A549 (cell line): ENCODE measurements around the gene SLC22A14. TPM values are rescaled to one million over a fixed set of nuclear protein-coding genes. Genes with fewer than 3 reads are reported as not detected.
A peak's percentile ranks its signal among the peaks of the same experiment; 100 is the strongest.

Experiments
- ATAC-seq, 2 experiments: fragments of 200-7000 bp in 1 of 2; fragments of >200 bp in 1 of 2; cut with Nextera tagmentation in 1 of 2; cut with Tn5 transposase in 1 of 2; 3 replicates each; pipeline versions ENCODE4 v1.8.0 to v1.9.1; 2018 to 2020; ENCODE audit warnings: mild to moderate bottlenecking in 1 of 2, moderate library complexity in 1 of 2
- CTCF ChIA-PET: fragments of 300-600 bp; sonication (Branson Sonifier 250); formaldehyde crosslinking; extraction: SDS; loops from one replicate; lab custom pipeline; 2021; ENCODE audit warnings: antibody characterized with exemption, inconsistent platforms; lab: Yijun Ruan, JAX
- POLR2A ChIA-PET: fragments of 350-600 bp; formaldehyde crosslinking; extraction: SDS; loops from one replicate; lab custom pipeline; 2021; ENCODE audit warnings: antibody characterized with exemption, inconsistent platforms; lab: Yijun Ruan, JAX
- DNase-seq, 2 experiments: peaks; one replicate each; pipeline versions ENCODE4 v3.0.0 to v3.0.0-alpha.2; 2011 to 2016; ENCODE audit warnings: low read depth in 1 of 2, low spot score in 1 of 2
- FAIRE-seq: peaks from 2 replicates; lab custom pipeline; 2011; peaks lifted over from hg19 to GRCh38; lab: Jason Lieb, UNC
- H3K27ac ChIP-seq, 2 experiments: fragments of >200 bp; sonication (Bioruptor Twin); formaldehyde crosslinking; 3 replicates each; pipeline ENCODE4 v1.5.1; 2016 to 2017
- H3K4me1 ChIP-seq: fragments of >200 bp; sonication (Bioruptor Twin); formaldehyde crosslinking; 3 replicates; pipeline ENCODE4 v1.6.1; 2016
- H3K4me2 ChIP-seq: fragments of >200 bp; sonication (Bioruptor Twin); formaldehyde crosslinking; 3 replicates; pipeline ENCODE4 v1.6.1; 2016
- H3K4me3 ChIP-seq: fragments of >200 bp; sonication (Bioruptor Twin); formaldehyde crosslinking; 3 replicates; pipeline ENCODE4 v1.5.1; 2016
- H3K9me3 ChIP-seq: fragments of >200 bp; sonication (Bioruptor Twin); formaldehyde crosslinking; 3 replicates; pipeline ENCODE4 v1.6.1; 2016
- BCL3 ChIP-seq: fragments of >200 bp; sonication (Bioruptor Twin); formaldehyde crosslinking; IDR thresholded peaks from 3 replicates; pipeline ENCODE4 v1.6.1; 2016
- CBX2 ChIP-seq: fragments of 200-600 bp; sonication (generic); IDR thresholded peaks from 2 replicates; pipeline ENCODE4 v1.6.1; 2016; ENCODE audit warnings: low read depth, mild to moderate bottlenecking, borderline replicate concordance
- CHD2 ChIP-seq: fragments of 150-350 bp; IDR thresholded peaks from 2 replicates; pipeline ENCODE4 v1.6.1; 2014; ENCODE audit warnings: low read length; ENCODE audit not compliant: partially characterized antibody
- CHD4 ChIP-seq: fragments of 200-600 bp; sonication (generic); IDR thresholded peaks from 2 replicates; pipeline ENCODE4 v1.6.1; 2016; ENCODE audit warnings: antibody characterized with exemption, mild to moderate bottlenecking, borderline replicate concordance
- E2F6 ChIP-seq: IDR thresholded peaks from 2 replicates; pipeline ENCODE4 v1.6.1; 2012; ENCODE audit warnings: low read depth, borderline replicate concordance
- EHMT2 ChIP-seq: fragments of 200-600 bp; sonication (generic); IDR thresholded peaks from 2 replicates; pipeline ENCODE4 v1.6.1; 2016; ENCODE audit warnings: antibody characterized with exemption, low read depth, mild to moderate bottlenecking, moderate library complexity
- EP300 ChIP-seq, 2 experiments: fragments of >200 bp; sonication (Bioruptor Twin); formaldehyde crosslinking; IDR thresholded peaks; 2 replicates in 1 of 2; 3 replicates in 1 of 2; pipeline ENCODE4 v1.6.1; 2016 to 2017
- FOSB ChIP-seq: fragments of 250-450 bp; sonication (Bioruptor Pico); IDR thresholded peaks from 2 replicates; pipeline ENCODE4 v1.5.0; 2020; ENCODE audit warnings: mild to moderate bottlenecking, moderate library complexity
- HDAC2 ChIP-seq: fragments of 200-600 bp; sonication (generic); IDR thresholded peaks from 2 replicates; pipeline ENCODE4 v1.6.1; 2016
- HES2 ChIP-seq: fragments of >200 bp; sonication (Bioruptor Twin); formaldehyde crosslinking; IDR thresholded peaks from 2 replicates; pipeline ENCODE4 v1.6.1; 2016
- HMGXB4 ChIP-seq: fragments of 250-450 bp; sonication (Bioruptor Pico); IDR thresholded peaks from 2 replicates; pipeline ENCODE4 v1.5.0; 2021; ENCODE audit warnings: mild to moderate bottlenecking, moderate library complexity, borderline replicate concordance
- HOXB13 ChIP-seq: fragments of 250-450 bp; sonication (Bioruptor Pico); IDR thresholded peaks from 2 replicates; pipeline ENCODE4 v1.5.0; 2020; ENCODE audit warnings: low read depth, mild to moderate bottlenecking, moderate library complexity
- HOXB5 ChIP-seq: fragments of 250-450 bp; sonication (Bioruptor Pico); IDR thresholded peaks from 2 replicates; pipeline ENCODE4 v1.5.0; 2020; ENCODE audit warnings: mild to moderate bottlenecking, moderate library complexity
- JUN ChIP-seq, 2 experiments: fragments of >200 bp; sonication (Bioruptor Twin); formaldehyde crosslinking; IDR thresholded peaks; 2 replicates in 1 of 2; 3 replicates in 1 of 2; pipeline ENCODE4 v1.6.1; 2016 to 2017
- JUNB ChIP-seq: fragments of >200 bp; sonication (Bioruptor Twin); formaldehyde crosslinking; IDR thresholded peaks from 2 replicates; pipeline ENCODE4 v1.6.1; 2016
- KDM1A ChIP-seq: fragments of 200-600 bp; sonication (generic); IDR thresholded peaks from 2 replicates; pipeline ENCODE4 v1.6.1; 2016; ENCODE audit warnings: low read depth, mild to moderate bottlenecking
- MAX ChIP-seq: IDR thresholded peaks from 2 replicates; pipeline ENCODE4 v1.6.1; 2012
- MAZ ChIP-seq: fragments of 150-350 bp; IDR thresholded peaks from 2 replicates; pipeline ENCODE4 v1.6.1; 2014; ENCODE audit warnings: antibody characterized with exemption, low read depth, low read length, borderline replicate concordance
- MYC ChIP-seq: IDR thresholded peaks from 2 replicates; pipeline ENCODE4 v1.6.1; 2012; ENCODE audit warnings: mild to moderate bottlenecking, inconsistent platforms, low read length, improper control_type of control experiment, borderline replicate concordance
- NFE2L2 ChIP-seq: fragments of 150-350 bp; conservative IDR thresholded peaks from 2 replicates; pipeline ENCODE4 v1.6.1; 2014; ENCODE audit warnings: low read length
- NPAS2 ChIP-seq: fragments of 250-450 bp; sonication (Bioruptor Pico); IDR thresholded peaks from 2 replicates; pipeline ENCODE4 v1.8.0; 2022; ENCODE audit warnings: mild to moderate bottlenecking, moderate library complexity, borderline replicate concordance
- POLR2A ChIP-seq: IDR thresholded peaks from 2 replicates; pipeline ENCODE4 v1.6.1; 2012; ENCODE audit warnings: mild to moderate bottlenecking, low read length
- RAD21 ChIP-seq, 2 experiments: fragments of >200 bp in 1 of 2; sonication (Bioruptor Twin) in 1 of 2; formaldehyde crosslinking in 1 of 2; IDR thresholded peaks in 1 of 2; conservative IDR thresholded peaks in 1 of 2; 2 replicates in 1 of 2; 3 replicates in 1 of 2; pipeline ENCODE4 v1.6.1; 2012 to 2018; ENCODE audit warnings: inconsistent platforms in 1 of 2
- RARB ChIP-seq: fragments of 250-450 bp; sonication (Bioruptor Pico); IDR thresholded peaks from 2 replicates; pipeline ENCODE4 v1.8.0; 2021; ENCODE audit warnings: mild to moderate bottlenecking, moderate library complexity
- RFX5 ChIP-seq: fragments of 450-650 bp; IDR thresholded peaks from 2 replicates; pipeline ENCODE4 v1.7.1; 2014; ENCODE audit warnings: antibody characterized with exemption, mild to moderate bottlenecking, moderate library complexity
- RNF2 ChIP-seq: fragments of 200-600 bp; sonication (generic); IDR thresholded peaks from 2 replicates; pipeline ENCODE4 v1.6.1; 2016; ENCODE audit warnings: low read depth, mild to moderate bottlenecking, antibody characterized with exemption, moderate library complexity, borderline replicate concordance
- SMC3 ChIP-seq: fragments of >200 bp; sonication (Bioruptor Twin); formaldehyde crosslinking; IDR thresholded peaks from 3 replicates; pipeline ENCODE4 v1.6.1; 2018; ENCODE audit warnings: inconsistent platforms
- USF2 ChIP-seq: fragments of 450-650 bp; IDR thresholded peaks from 2 replicates; pipeline ENCODE4 v1.6.1; 2014; ENCODE audit warnings: antibody characterized with exemption
- ZC3H11A ChIP-seq: fragments of 450-650 bp; IDR thresholded peaks from 2 replicates; pipeline ENCODE4 v1.6.1; 2014; ENCODE audit warnings: antibody characterized with exemption, mild to moderate bottlenecking
- ZFP36 ChIP-seq: fragments of 450-650 bp; IDR thresholded peaks from 2 replicates; pipeline ENCODE4 v1.6.1; 2014; ENCODE audit warnings: borderline replicate concordance; ENCODE audit not compliant: partially characterized antibody
- WGBS: methylation state at CpG from one replicate; pipeline ENCODE4 v1.1.6; 2017; ENCODE audit errors: missing lambda C conversion rate; 5-methylcytosine and 5-hydroxymethylcytosine counted together
- polyA plus RNA-seq, 4 experiments: library from polyadenylated mRNA; depleted of rRNA in 3 of 4; stranded (reverse); fragments of >200 nt; fragmentation: RNase III in 1 of 4; extraction: RNeasy Plus Mini Kit Qiagen cat#74134 plus additional on column Dnase treatment in 1 of 4; gene quantifications; 2 replicates in 3 of 4; 3 replicates in 1 of 4; pipeline ENCODE4 v1.2.3, GENCODE V29; 2011 to 2017

The SLC22A14 gene
- polyA plus RNA-seq, 2 of the 4 experiments (the other 2 are of a cell fraction), result 0.04 TPM; not detected in 1

GRCh38 chr3:38345879-38346586 lies 63.9 kb downstream of the SLC22A14 start:
- DNase-seq (peak in 1 of 2 experiments; percentile 13), FAIRE-seq (no peak), ATAC-seq (peak; percentile 70 to 80)
- H3K4me3 ChIP-seq, result no peak overlapping the region
- 43% methylated on average over 9 of the region's 10 CpGs for WGBS
- TF ChIP-seq RARB (no peak), MAX (no peak), E2F6 (no peak), HOXB5 (CRISPR knock-in tag) (no peak), EHMT2 (no peak)
- peak overlapping the region; percentile 52 to 91; a peak in 5 of 6 replicates for H3K27ac ChIP-seq
- H3K4me1 ChIP-seq, result peaks cover 6% of the 10 kb centered on the region; the same call in 1 of the 3 replicates
- H3K4me2 ChIP-seq, result peak overlapping the region; percentile 85
- POLR2A ChIA-PET, result interaction anchor here (0.5 to 1.5 kb wide), 3 partner anchors 134 to 209 kb away, joined by 4 to 6 read pairs (median 5); partner anchors contain the start of gene ACAA1
- H3K9me3 ChIP-seq, result 0 out of 3 replicates have a peak, but pooled peaks cover 2% of the 10 kb centered on the region
- CTCF ChIA-PET, result interaction anchor here (0.6 to 5.5 kb wide), 56 partner anchors 9 to 946 kb away, joined by 3 to 95 read pairs (median 5); partner anchors contain the start of genes ACAA1 and EXOG

GRCh38 chr3:38346587-38347410 lies 64.7 kb downstream of the SLC22A14 start, which contains the start of gene XYLB:
TSS of gene XYLB (plus strand) at chr3:38346785. CDS start at chr3:38346869, 84 bp downstream.
- Histone ChIP-seq H3K9me3 (0 out of 3 replicates have a peak, but pooled peaks cover 2% of the 10 kb centered on the region), H3K27ac (peak within 1 kb of the TSS; percentile 73 to 91), H3K4me1 (peaks cover 6% of the 10 kb centered on the region; the same call in 1 of the 3 replicates), H3K4me2 (peak within 1 kb of the TSS; percentile 85), H3K4me3 (peak within 1 kb of the TSS; percentile 58)
- no peak for FAIRE-seq
- WGBS, result 0% methylated on average over 30 of the region's 85 CpGs
- ChIA-PET POLR2A (interaction anchor here (1.0 to 1.5 kb wide), 2 partner anchors 133 to 210 kb away, joined by 4 to 6 read pairs; partner anchors contain the start of gene ACAA1), CTCF (interaction anchor here (0.5 to 5.5 kb wide), 65 partner anchors 9 to 1247 kb away, joined by 3 to 95 read pairs (median 4); partner anchors contain the start of genes ACAA1 and EXOG)
- DNase-seq, result peak; percentile 88 to 89
- peak; percentile 98 for ATAC-seq
- TF ChIP-seq ZC3H11A, result no peak
- TF ChIP-seq FOSB, result no peak
- no peak for TF ChIP-seq CHD4
- no peak for TF ChIP-seq RFX5
- TF ChIP-seq RNF2, result no peak
- TF ChIP-seq EP300 (IDR thresholded peaks at IDR 0.05), result no peak
- peak; percentile 88 for TF ChIP-seq SMC3
- peak in 1 of 2 experiments; percentile 70; a peak in 2 of 5 replicates for TF ChIP-seq JUN (IDR thresholded peaks at IDR 0.05)
- no peak for TF ChIP-seq HES2
- TF ChIP-seq CHD2, result no peak
- peak; percentile 62; the same call in 1 of the 2 replicates for TF ChIP-seq HOXB5 (CRISPR knock-in tag)
- no peak for TF ChIP-seq KDM1A
- no peak for TF ChIP-seq MAZ
- TF ChIP-seq ZFP36, result no peak
- 0 out of 3 replicates have a peak, but pooled peaks have one; percentile 63 for TF ChIP-seq BCL3
- no peak for TF ChIP-seq HOXB13 (CRISPR knock-in tag)
- peak; percentile 52 to 72 for TF ChIP-seq RAD21 (conservative IDR thresholded peaks at IDR 0.05 in 1 of 2, IDR thresholded peaks at IDR 0.05 in 1 of 2)
- no peak for TF ChIP-seq HDAC2
- no peak for TF ChIP-seq JUNB
- TF ChIP-seq NPAS2 (CRISPR knock-in tag), result peak; percentile 46
- no peak for TF ChIP-seq CBX2
- TF ChIP-seq USF2, result peak; percentile 66
- TF ChIP-seq MYC, result peak; percentile 90
- TF ChIP-seq POLR2A, result peak; percentile 86
- no peak for TF ChIP-seq HMGXB4 (CRISPR knock-in tag)
- TF ChIP-seq NFE2L2, result no peak
